Measurements from ENCODE around the gene CHRNE.

- TF ChIP-seq REST (IDR thresholded peaks at IDR 0.05) (no peak), CTCF (IDR thresholded peaks at IDR 0.05) (no peak), POLR2A (IDR thresholded peaks at IDR 0.05; ENCODE audit: low read length) (no peak), CEBPB (IDR thresholded peaks at IDR 0.05) (no peak)
Measured at GRCh38 chr17:4884489-4884888, 18.4 kb downstream of the CHRNE start.
